H1 (cell line): Measurements from ENCODE around the gene C2orf81. TPM values are rescaled to one million over a fixed set of nuclear protein-coding genes. Genes with fewer than 3 reads are reported as not detected.

Experiments
- CTCF ChIA-PET: fragments of 300-600 bp; sonication (Branson Sonifier 250); formaldehyde crosslinking; loops from one replicate; lab custom pipeline; 2021; ENCODE audit not compliant: partially characterized antibody; lab: Charles Lee
- POLR2A ChIA-PET: fragments of 300-600 bp; sonication (Branson Sonifier 250); formaldehyde crosslinking; loops from one replicate; lab custom pipeline; 2021; ENCODE audit warnings: inconsistent platforms; ENCODE audit not compliant: partially characterized antibody; lab: Charles Lee
- DNase-seq, 2 experiments: peaks; one replicate each; pipeline versions ENCODE4 v3.0.0 to v3.0.0-alpha.2; 2010 to 2022; ENCODE audit warnings: low spot score in 2 of 2, low read depth in 1 of 2, mixed read lengths in 1 of 2
- FAIRE-seq: peaks from 2 replicates; lab custom pipeline; 2011; peaks lifted over from hg19 to GRCh38; lab: Jason Lieb, UNC
- H2AFZ ChIP-seq: 2 replicates; pipeline ENCODE4 v1.8.1; 2012; ENCODE audit warnings: low read length, inconsistent platforms
- H2AK5ac ChIP-seq: 2 replicates; pipeline ENCODE4 v1.6.1; 2013; ENCODE audit warnings: low read depth, low read length
- H2BK120ac ChIP-seq: replicated peaks from 2 replicates; pipeline ENCODE3; 2013; ENCODE audit warnings: low read depth, low read length, inconsistent platforms
- H2BK12ac ChIP-seq: 2 replicates; pipeline ENCODE4 v1.6.1; 2013; ENCODE audit warnings: low read depth, low read length
- H2BK15ac ChIP-seq: 2 replicates; pipeline ENCODE4 v1.6.1; 2013; ENCODE audit warnings: low read length
- H2BK20ac ChIP-seq: 2 replicates; pipeline ENCODE4 v1.6.1; 2013; ENCODE audit warnings: low read length
- H2BK5ac ChIP-seq: 2 replicates; pipeline ENCODE4 v1.6.1; 2013; ENCODE audit warnings: low read depth, low read length
- H3K14ac ChIP-seq: 2 replicates; pipeline ENCODE4 v1.6.1; 2013; ENCODE audit warnings: inconsistent platforms; ENCODE audit not compliant: insufficient read length
- H3K18ac ChIP-seq: 2 replicates; pipeline ENCODE4 v1.6.1; 2013; ENCODE audit warnings: low read length; ENCODE audit errors: extremely low read depth
- H3K23ac ChIP-seq: 2 replicates; pipeline ENCODE4 v1.6.1; 2013; ENCODE audit warnings: inconsistent platforms; ENCODE audit not compliant: insufficient read length
- H3K23me2 ChIP-seq: 2 replicates; pipeline ENCODE4 v1.6.1; 2013; ENCODE audit warnings: low read depth, low read length
- H3K27ac ChIP-seq: 2 replicates; pipeline ENCODE4 v1.6.1; 2011; ENCODE audit warnings: low read depth, low read length, inconsistent platforms
- H3K27me3 ChIP-seq, 4 experiments: replicated peaks in 1 of 4; 1 replicate in 1 of 4; 2 replicates in 3 of 4; pipeline versions ENCODE4 v1.6.1 to v1.8.1; 2011 to 2013; ENCODE audit warnings: low read length in 3 of 4, mild to moderate bottlenecking in 3 of 4, inconsistent platforms in 2 of 4, mixed read lengths in 2 of 4, moderate library complexity in 1 of 4; ENCODE audit not compliant: control insufficient read depth in 3 of 4, insufficient read depth in 3 of 4; ENCODE audit errors: extremely low read depth in 1 of 4
- H3K36me3 ChIP-seq, 4 experiments: 2 replicates each; pipeline versions ENCODE4 v1.6.1 to v1.8.1; 2011 to 2013; ENCODE audit warnings: mild to moderate bottlenecking in 4 of 4, low read length in 3 of 4, moderate library complexity in 2 of 4, control low read depth in 1 of 4, inconsistent platforms in 1 of 4; ENCODE audit not compliant: insufficient read depth in 4 of 4, control insufficient read depth in 2 of 4
- H3K4ac ChIP-seq: replicated peaks from 2 replicates; pipeline ENCODE3; 2013; ENCODE audit warnings: low read length, low read depth, mixed read lengths, inconsistent platforms; ENCODE audit not compliant: insufficient read length
- H3K4me1 ChIP-seq, 4 experiments: replicated peaks in 1 of 4; 1 replicate in 1 of 4; 2 replicates in 3 of 4; pipeline versions ENCODE4 v1.6.1 to v1.8.1; 2011 to 2013; ENCODE audit warnings: low read length in 3 of 4, inconsistent platforms in 2 of 4, mixed read lengths in 1 of 4; ENCODE audit not compliant: insufficient read depth in 4 of 4, control insufficient read depth in 3 of 4
- H3K4me2 ChIP-seq, 2 experiments: 2 replicates each; pipeline versions ENCODE4 v1.6.1 to v1.8.1; 2011 to 2013; ENCODE audit warnings: low read depth in 2 of 2, low read length in 2 of 2, control low read depth in 1 of 2, inconsistent platforms in 1 of 2, mild to moderate bottlenecking in 1 of 2; ENCODE audit not compliant: insufficient read depth in 1 of 2
- H3K4me3 ChIP-seq, 4 experiments: fragments of 200-600, 300-600 bp in 1 of 4; sonication (generic), shearing (Covaris generic), sonication (Bioruptor Twin) in 1 of 4; 2 replicates each; pipeline versions ENCODE4 v1.5.1 to v1.8.1; 2011 to 2016; ENCODE audit warnings: low read length in 4 of 4, low read depth in 3 of 4, control low read depth in 2 of 4, inconsistent platforms in 2 of 4, mild to moderate bottlenecking in 2 of 4, mixed read lengths in 1 of 4, moderate library complexity in 1 of 4; ENCODE audit not compliant: insufficient read depth in 2 of 4; ENCODE audit errors: extremely low read depth in 1 of 4
- H3K56ac ChIP-seq: replicated peaks from 2 replicates; pipeline ENCODE3; 2013; ENCODE audit warnings: low read depth, mild to moderate bottlenecking, mixed read lengths, low read length, inconsistent platforms; ENCODE audit not compliant: insufficient read length
- H3K79me1 ChIP-seq: 2 replicates; pipeline ENCODE4 v1.6.1; 2013; ENCODE audit warnings: low read depth, low read length, control low read depth
- H3K79me2 ChIP-seq, 2 experiments: 2 replicates each; pipeline versions ENCODE4 v1.6.1 to v1.8.1; 2012 to 2013; ENCODE audit warnings: low read length in 2 of 2, mild to moderate bottlenecking in 2 of 2, inconsistent platforms in 1 of 2; ENCODE audit not compliant: insufficient read depth in 2 of 2, control insufficient read depth in 1 of 2
- H3K9ac ChIP-seq, 4 experiments: replicated peaks in 1 of 4; 1 replicate in 1 of 4; 2 replicates in 3 of 4; pipeline versions ENCODE4 v1.6.1 to v1.8.1; 2011 to 2013; ENCODE audit warnings: low read depth in 3 of 4, low read length in 3 of 4, control low read depth in 2 of 4, mild to moderate bottlenecking in 2 of 4, moderate library complexity in 2 of 4, inconsistent platforms in 1 of 4; ENCODE audit errors: extremely low read depth in 1 of 4
- H3K9me3 ChIP-seq, 2 experiments: 2 replicates each; pipeline versions ENCODE4 v1.6.1 to v1.8.1; 2012 to 2013; ENCODE audit warnings: mild to moderate bottlenecking in 2 of 2, moderate library complexity in 2 of 2, control low read depth in 1 of 2, inconsistent platforms in 1 of 2, low read depth in 1 of 2, low read length in 1 of 2, mixed read lengths in 1 of 2; ENCODE audit not compliant: insufficient read depth in 2 of 2
- H4K20me1 ChIP-seq, 2 experiments: replicated peaks in 1 of 2; 2 replicates each; pipeline versions ENCODE3 to v1.8.1; 2011 to 2013; ENCODE audit warnings: inconsistent platforms in 2 of 2, low read length in 2 of 2, mild to moderate bottlenecking in 1 of 2; ENCODE audit not compliant: insufficient read depth in 2 of 2, control insufficient read depth in 1 of 2
- H4K5ac ChIP-seq: 2 replicates; pipeline ENCODE4 v1.6.1; 2013; ENCODE audit warnings: low read length, low read depth, mixed read lengths, inconsistent platforms; ENCODE audit not compliant: insufficient read length
- H4K8ac ChIP-seq: 2 replicates; pipeline ENCODE4 v1.8.0; 2013; ENCODE audit warnings: mild to moderate bottlenecking, moderate library complexity, low read length, inconsistent platforms; ENCODE audit not compliant: insufficient read depth; ENCODE audit errors: extremely low read depth
- H4K91ac ChIP-seq: replicated peaks from 2 replicates; pipeline ENCODE3; 2013; ENCODE audit warnings: low read length, mixed read lengths, inconsistent platforms; ENCODE audit not compliant: insufficient read length
- BCL11A ChIP-seq, 2 experiments: IDR thresholded peaks; one replicate each; pipeline ENCODE4 v1.6.1; 2011; ENCODE audit warnings: low read depth in 2 of 2, low read length in 2 of 2, mild to moderate bottlenecking in 2 of 2
- BRCA1 ChIP-seq: IDR thresholded peaks from 2 replicates; pipeline ENCODE4 v1.6.1; 2012; ENCODE audit warnings: low read depth, low read length, improper control_type of control experiment
- EGR1 ChIP-seq: IDR thresholded peaks from 2 replicates; pipeline ENCODE4 v1.6.1; 2011; ENCODE audit warnings: low read depth, low read length, borderline replicate concordance
- FOSL1 ChIP-seq: IDR thresholded peaks from 2 replicates; pipeline ENCODE4 v1.6.1; 2011; ENCODE audit warnings: mild to moderate bottlenecking, low read depth, low read length, moderate library complexity; ENCODE audit not compliant: insufficient read depth
- GABPA ChIP-seq: IDR thresholded peaks from 2 replicates; pipeline ENCODE4 v1.6.1; 2011; ENCODE audit warnings: mild to moderate bottlenecking, low read length, moderate library complexity, borderline replicate concordance; ENCODE audit not compliant: insufficient read depth
- JUN ChIP-seq: IDR thresholded peaks from 2 replicates; pipeline ENCODE4 v1.6.1; 2011; ENCODE audit warnings: low read depth, mild to moderate bottlenecking, improper control_type of control experiment, low read length
- KDM1A ChIP-seq: fragments of 200-600, 300-600 bp; sonication (generic); IDR thresholded peaks from 2 replicates; pipeline ENCODE4 v1.7.1; 2016; ENCODE audit warnings: mild to moderate bottlenecking, low read length, borderline replicate concordance
- POLR2A ChIP-seq, 2 experiments: IDR thresholded peaks; 1 replicate in 1 of 2; 2 replicates in 1 of 2; pipeline ENCODE4 v1.6.1; 2011; ENCODE audit warnings: low read depth in 2 of 2, low read length in 2 of 2, mild to moderate bottlenecking in 2 of 2; ENCODE audit errors: control extremely low read depth in 1 of 2
- POU5F1 ChIP-seq: IDR thresholded peaks from 2 replicates; pipeline ENCODE4 v1.6.1; 2011; ENCODE audit warnings: low read depth, mild to moderate bottlenecking, low read length, moderate library complexity
- SIRT6 ChIP-seq: IDR thresholded peaks from one replicate; pipeline ENCODE4 v1.7.1; 2012; ENCODE audit warnings: low read length, inconsistent platforms
- SRF ChIP-seq: IDR thresholded peaks from 2 replicates; pipeline ENCODE4 v1.6.1; 2011; ENCODE audit warnings: mild to moderate bottlenecking, low read depth, low read length, moderate library complexity
- TAF7 ChIP-seq: optimal IDR thresholded peaks from 2 replicates; pipeline ENCODE3; 2011; ENCODE audit warnings: low read depth, mild to moderate bottlenecking, inconsistent platforms, low read length, moderate library complexity, borderline replicate concordance
- USF2 ChIP-seq: IDR thresholded peaks from 2 replicates; pipeline ENCODE4 v1.6.1; 2011; ENCODE audit warnings: low read length, improper control_type of control experiment
- WGBS, 2 experiments: shearing (Covaris generic) in 1 of 2; methylation state at CpG; one replicate each; pipeline versions ENCODE4 v1.1.6 to v1.1.7; 2013 to 2015; ENCODE audit warnings: low lambda C conversion rate in 2 of 2, mixed read lengths in 2 of 2, inconsistent platforms in 1 of 2, low coverage in 1 of 2, missing lambda C conversion rate in 1 of 2; ENCODE audit not compliant: insufficient replicate concordance in 2 of 2, insufficient coverage in 1 of 2, insufficient read length in 1 of 2; ENCODE audit errors: extremely low coverage in 1 of 2, missing lambda C conversion rate in 1 of 2; 5-methylcytosine and 5-hydroxymethylcytosine counted together
- polyA plus RNA-seq, 7 experiments: library from polyadenylated mRNA; depleted of rRNA in 3 of 7; stranded (reverse) in 5 of 7; unstranded in 2 of 7; fragments of >200 nt in 5 of 7; fragments of 200-250 nt in 2 of 7; gene quantifications; 1 replicate in 5 of 7; 2 replicates in 1 of 7; 4 replicates in 1 of 7; pipeline versions ENCODE4 v1.2.1 to v1.2.3, GENCODE V29; 2011 to 2013; ENCODE audit warnings: missing spikeins in 2 of 7, mixed read lengths in 2 of 7
- total RNA-seq: library from RNA; stranded (reverse); fragmentation: NEBNext Ultra II Directional; extraction: Animal tissue kit (Norgen Biotek cat#: 25700); gene quantifications from 2 replicates; pipeline ENCODE4 v1.2.1, GENCODE V29; 2021

C2orf81 gene
- total and polyA plus RNA-seq, 2 of the 8 experiments (the other 6 are each of a cell fraction or from before 2014, with no cell fraction given), result 1.6 to 3.3 TPM

GRCh38 chr2:74464406-74464805 is 43.0 kb upstream of the C2orf81 start:
- Histone ChIP-seq H3K4ac (no peak overlapping the region), H3K14ac (no peak overlapping the region), H3K9ac (peak overlapping the region; percentile 48 to 80 (median 61); a peak in 6 of 7 replicates), H2BK20ac (no peak overlapping the region), H3K23me2 (peaks cover 8% of the 10 kb centered on the region), H4K91ac (peak overlapping the region; percentile 55), H4K8ac (no peak overlapping the region), H3K4me2 (peak overlapping the region; percentile 78 to 94), H3K4me3 (peak overlapping the region; percentile 54 to 85 (median 79)), H3K56ac (no peak overlapping the region), H3K27me3 (no peaks in the 10 kb centered on the region), H3K4me1 (peaks cover 0 to 2% (median 0%) of the 10 kb centered on the region in 4 experiments; a peak in 2 of 7 replicates), H3K9me3 (no peaks in the 10 kb centered on the region), H3K23ac (no peak overlapping the region), H2BK5ac (no peak overlapping the region), H3K18ac (no peak overlapping the region), H4K20me1 (no peaks in the 10 kb centered on the region), H3K79me2 (peaks cover 0 to 5% of the 10 kb centered on the region in 2 experiments; a peak in 1 of 4 replicates), H2BK15ac (0 out of 2 replicates have a peak overlapping the region, but pooled peaks have one; percentile 16), H2BK12ac (0 out of 2 replicates have a peak overlapping the region, but pooled peaks have one; percentile 39), H3K36me3 (peaks cover 0 to 12% (median 2%) of the 10 kb centered on the region in 4 experiments; a peak in 4 of 8 replicates), H2AK5ac (no peak overlapping the region), H2BK120ac (no peak overlapping the region), H3K79me1 (no peaks in the 10 kb centered on the region; the same call in 1 of the 2 replicates), H2AFZ (no peak overlapping the region), H4K5ac (no peak overlapping the region), H3K27ac (no peak overlapping the region)
- FAIRE-seq (no peak), DNase-seq (no peak)
- WGBS, 2 experiments, result 25% methylated on average over 13 of the region's 13 CpGs; no CpG with 5 or more reads in 1 of the 2 experiments
- CTCF ChIA-PET, result interaction anchor here (1.3 to 4.4 kb wide), 4 partner anchors 8 to 127 kb away, joined by 4 to 26 read pairs (median 10); partner anchors contain the start of genes CCDC142, MRPL53 and TTC31
- POLR2A ChIA-PET, result interaction anchor here (0.8 to 2.2 kb wide), 9 partner anchors 9 to 36 kb away, joined by 3 to 8 read pairs (median 4); partner anchors contain the start of genes CCDC142, INO80B, MRPL53 and TTC31
- TF ChIP-seq POLR2A (IDR thresholded peaks at IDR 0.05; ENCODE audit: control extremely low read depth in 1 of 2, low read depth in 2 of 2, low read length in 2 of 2) (no peak), KDM1A (no peak), POU5F1 (no peak), BCL11A (IDR thresholded peaks at IDR 0.05; ENCODE audit: low read depth in 2 of 2, low read length in 2 of 2) (no peak), TAF7 (no peak), SIRT6 (no peak), GABPA (no peak), JUN (no peak), FOSL1 (no peak), EGR1 (no peak), USF2 (no peak), BRCA1 (no peak), SRF (no peak)
